WTC11 (cell line): ENCODE data around the gene CXCL5. TPM values are rescaled to one million over a fixed set of nuclear protein-coding genes. Genes with fewer than 3 reads are reported as not detected.

Experiments used
- AR ChIP-seq: fragments of 250-450 bp; sonication (Bioruptor Pico); IDR thresholded peaks from 2 replicates; pipeline ENCODE4 v1.9.0; 2021; ENCODE audit warnings: mild to moderate bottlenecking
- CBFB ChIP-seq: sonication (generic); formaldehyde crosslinking; IDR thresholded peaks from 2 replicates; pipeline ENCODE4 v1.8.1; 2022; ENCODE audit warnings: mild to moderate bottlenecking, low read depth, missing genetic modification reagents
- CREB1 ChIP-seq: sonication (generic); formaldehyde crosslinking; IDR thresholded peaks from 2 replicates; pipeline ENCODE4 v1.8.0; 2023; ENCODE audit warnings: mild to moderate bottlenecking, missing genetic modification reagents
- EMX1 ChIP-seq: fragments of 250-450 bp; sonication (Bioruptor Pico); IDR thresholded peaks from 2 replicates; pipeline ENCODE4 v1.8.0; 2021; ENCODE audit warnings: mild to moderate bottlenecking
- ESRRA ChIP-seq: sonication (generic); formaldehyde crosslinking; IDR thresholded peaks from 2 replicates; pipeline ENCODE4 v1.8.1; 2022; ENCODE audit warnings: mild to moderate bottlenecking, missing genetic modification reagents, borderline replicate concordance
- FOXP1 ChIP-seq: sonication (generic); formaldehyde crosslinking; IDR thresholded peaks from 2 replicates; pipeline ENCODE4 v1.8.0; 2022; ENCODE audit warnings: missing genetic modification reagents, mild to moderate bottlenecking, moderate library complexity, borderline replicate concordance
- FOXP4 ChIP-seq: sonication (generic); formaldehyde crosslinking; IDR thresholded peaks from 2 replicates; pipeline ENCODE4 v1.8.0; 2022; ENCODE audit warnings: mild to moderate bottlenecking, missing genetic modification reagents
- HMGXB4 ChIP-seq: sonication (generic); formaldehyde crosslinking; IDR thresholded peaks from 2 replicates; pipeline ENCODE4 v1.8.1; 2023; ENCODE audit warnings: mild to moderate bottlenecking, moderate library complexity, missing genetic modification reagents
- JUN ChIP-seq: sonication (generic); formaldehyde crosslinking; IDR thresholded peaks from 2 replicates; pipeline ENCODE4 v1.8.0; 2023; ENCODE audit warnings: mild to moderate bottlenecking, missing genetic modification reagents
- KAT7 ChIP-seq: sonication (generic); formaldehyde crosslinking; IDR thresholded peaks from 2 replicates; pipeline ENCODE4 v1.8.1; 2023; ENCODE audit warnings: missing genetic modification reagents, mild to moderate bottlenecking, borderline replicate concordance
- MXD4 ChIP-seq: fragments of 250-450 bp; sonication (Bioruptor Pico); IDR thresholded peaks from 2 replicates; pipeline ENCODE4 v1.8.0; 2021; ENCODE audit warnings: mild to moderate bottlenecking, moderate library complexity, borderline replicate concordance
- MYBL2 ChIP-seq: sonication (generic); formaldehyde crosslinking; IDR thresholded peaks from 2 replicates; pipeline ENCODE4 v1.8.1; 2023; ENCODE audit warnings: mild to moderate bottlenecking, moderate library complexity, missing genetic modification reagents
- NFE2L1 ChIP-seq: sonication (generic); formaldehyde crosslinking; IDR thresholded peaks from 2 replicates; pipeline ENCODE4 v1.8.1; 2023; ENCODE audit warnings: missing genetic modification reagents
- NR1H2 ChIP-seq: sonication (generic); formaldehyde crosslinking; IDR thresholded peaks from 2 replicates; pipeline ENCODE4 v1.9.0; 2021; ENCODE audit warnings: mild to moderate bottlenecking, moderate library complexity, missing genetic modification reagents
- NR3C1 ChIP-seq: sonication (generic); formaldehyde crosslinking; conservative IDR thresholded peaks from 2 replicates; pipeline ENCODE4 v1.8.1; 2023; ENCODE audit warnings: low read depth, mild to moderate bottlenecking, missing genetic modification reagents
- SMAD3 ChIP-seq: sonication (generic); formaldehyde crosslinking; IDR thresholded peaks from 2 replicates; pipeline ENCODE4 v1.8.0; 2022; ENCODE audit warnings: missing genetic modification reagents, mild to moderate bottlenecking, borderline replicate concordance
- SP1 ChIP-seq: sonication (generic); formaldehyde crosslinking; conservative IDR thresholded peaks from 2 replicates; pipeline ENCODE4 v1.8.1; 2022; ENCODE audit warnings: missing genetic modification reagents
- TEAD1 ChIP-seq: sonication (generic); formaldehyde crosslinking; IDR thresholded peaks from 2 replicates; pipeline ENCODE4 v1.8.0; 2022; ENCODE audit warnings: mild to moderate bottlenecking, missing genetic modification reagents
- TEAD4 ChIP-seq: sonication (generic); formaldehyde crosslinking; IDR thresholded peaks from 2 replicates; pipeline ENCODE4 v1.8.0; 2022; ENCODE audit warnings: mild to moderate bottlenecking, missing genetic modification reagents
- TP53 ChIP-seq: sonication (generic); formaldehyde crosslinking; IDR thresholded peaks from 2 replicates; pipeline ENCODE4 v1.8.1; 2023; ENCODE audit warnings: mild to moderate bottlenecking, missing genetic modification reagents
- USF1 ChIP-seq: sonication (generic); formaldehyde crosslinking; IDR thresholded peaks from 2 replicates; pipeline ENCODE4 v1.8.0; 2022; ENCODE audit warnings: mild to moderate bottlenecking, missing genetic modification reagents
- ZBTB21 ChIP-seq: sonication (generic); formaldehyde crosslinking; IDR thresholded peaks from 2 replicates; pipeline ENCODE4 v1.8.1; 2023; ENCODE audit warnings: mild to moderate bottlenecking, missing genetic modification reagents, borderline replicate concordance
- ZBTB43 ChIP-seq: sonication (generic); formaldehyde crosslinking; IDR thresholded peaks from 2 replicates; pipeline ENCODE4 v1.8.1; 2023; ENCODE audit warnings: mild to moderate bottlenecking, missing genetic modification reagents
- ZNF121 ChIP-seq: sonication (generic); formaldehyde crosslinking; IDR thresholded peaks from 2 replicates; pipeline ENCODE4 v1.8.0; 2023; ENCODE audit warnings: missing genetic modification reagents
- ZNF138 ChIP-seq: sonication (generic); formaldehyde crosslinking; conservative IDR thresholded peaks from 2 replicates; pipeline ENCODE4 v1.8.1; 2022; ENCODE audit warnings: mild to moderate bottlenecking, moderate library complexity, missing genetic modification reagents
- ZNF219 ChIP-seq: sonication (generic); formaldehyde crosslinking; IDR thresholded peaks from 2 replicates; pipeline ENCODE4 v1.8.0; 2023; ENCODE audit warnings: missing genetic modification reagents, mild to moderate bottlenecking, borderline replicate concordance
- ZNF232 ChIP-seq: sonication (generic); formaldehyde crosslinking; IDR thresholded peaks from 2 replicates; pipeline ENCODE4 v1.8.0; 2022; ENCODE audit warnings: mild to moderate bottlenecking, missing genetic modification reagents
- total RNA-seq: library from RNA; stranded (reverse); gene quantifications from 3 replicates; pipeline ENCODE4 v1.2.3, GENCODE V29; 2021

CXCL5 gene
- total RNA-seq, 1 experiment from 2014 or later = 3.6 TPM

- TF ChIP-seq ZNF232 (CRISPR knock-in tag) = peak; percentile 61; the same call in 1 of the 2 replicates
- TF ChIP-seq AR (CRISPR knock-in tag) = peak; percentile 54; the same call in 1 of the 2 replicates
- no peak for TF ChIP-seq CBFB (CRISPR knock-in tag)
- TF ChIP-seq ESRRA = peak; percentile 74
- TF ChIP-seq CREB1 (CRISPR knock-in tag) = no peak
- TF ChIP-seq KAT7 (CRISPR knock-in tag) = peak; percentile 86; the same call in 1 of the 2 replicates
- TF ChIP-seq NR1H2 (CRISPR knock-in tag) = 0 out of 2 replicates have a peak, but pooled peaks have one; percentile 67
- TF ChIP-seq TEAD4 (CRISPR knock-in tag) = peak; percentile 45; the same call in 1 of the 2 replicates
- 0 out of 2 replicates have a peak, but pooled peaks have one; percentile 28 for TF ChIP-seq SP1
- TF ChIP-seq ZNF138 (CRISPR knock-in tag) = 0 out of 2 replicates have a peak, but pooled peaks have one; percentile 29
- 0 out of 2 replicates have a peak, but pooled peaks have one; percentile 27 for TF ChIP-seq NR3C1 (CRISPR knock-in tag)
- TF ChIP-seq HMGXB4 (CRISPR knock-in tag) = peak; percentile 76; the same call in 1 of the 2 replicates
- TF ChIP-seq JUN (CRISPR knock-in tag) = no peak
- peak; percentile 81; the same call in 1 of the 2 replicates for TF ChIP-seq ZNF121
- peak; percentile 59; the same call in 1 of the 2 replicates for TF ChIP-seq ZBTB21 (CRISPR knock-in tag)
- TF ChIP-seq EMX1 = no peak
- no peak; the same call in 1 of the 2 replicates for TF ChIP-seq ZNF219 (CRISPR knock-in tag)
- peak; percentile 50; the same call in 1 of the 2 replicates for TF ChIP-seq SMAD3 (CRISPR knock-in tag)
- peak; percentile 95 for TF ChIP-seq FOXP1 (CRISPR knock-in tag)
- TF ChIP-seq FOXP4 (CRISPR knock-in tag) = peak; percentile 58; the same call in 1 of the 2 replicates
- TF ChIP-seq ZBTB43 (CRISPR knock-in tag) = 0 out of 2 replicates have a peak, but pooled peaks have one; percentile 58
- no peak for TF ChIP-seq MXD4 (CRISPR knock-in tag)
- peak; percentile 52; the same call in 1 of the 2 replicates for TF ChIP-seq USF1 (CRISPR knock-in tag)
- peak; percentile 66; the same call in 1 of the 2 replicates for TF ChIP-seq TEAD1
- TF ChIP-seq MYBL2 (CRISPR knock-in tag) = peak; percentile 29; the same call in 1 of the 2 replicates
- TF ChIP-seq TP53 (CRISPR knock-in tag) = peak; percentile 73; the same call in 1 of the 2 replicates
- peak; percentile 54; the same call in 1 of the 2 replicates for TF ChIP-seq NFE2L1 (CRISPR knock-in tag)
- TF ChIP-seq, all 79 proteins: peak for 28
These were observed at the start of gene CXCL5 (continued) for GRCh38 chr4:73998040-73999011.
